Superior temporal gyrus (tissue), 1 donor: Measurements from ENCODE around the gene SYT15B.
"Not testable (repeated sequence)": the region's sequence is repeated elsewhere in the genome, so short reads cannot be mapped to it uniquely, and the experiment has no call there.

Experiments used
- DNase-seq: peaks from one replicate; pipeline ENCODE4 v3.0.0-alpha.2; 2016; ENCODE audit errors: extremely low spot score

Gene SYT15B

GRCh38 chr10:47725740-47726139 is 37.7 kb downstream of the SYT15B start:
- DNase-seq: not testable (repeated sequence)

DNA sequence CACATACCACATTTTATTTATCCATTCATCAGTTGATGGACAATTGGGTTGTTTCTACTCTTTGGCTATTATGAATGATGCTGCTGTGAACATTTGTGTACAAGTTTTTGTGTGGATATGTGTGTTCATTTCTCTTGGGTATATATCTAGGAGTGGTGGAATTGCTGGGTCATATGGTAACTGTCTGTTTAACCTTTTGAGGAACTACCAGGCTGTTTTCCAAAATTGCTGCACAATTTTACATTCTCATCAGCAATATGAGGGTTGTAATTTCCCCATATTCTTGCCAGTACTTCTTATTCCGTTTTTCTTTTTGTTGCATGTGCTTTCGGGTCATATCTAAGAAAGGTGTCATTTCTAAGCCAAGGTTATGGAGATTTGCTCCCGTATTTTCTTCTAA is 38.3 kb downstream of the SYT15B start:
- not testable (repeated sequence) for DNase-seq

- not testable (repeated sequence) for DNase-seq
Observed at GRCh38 chr10:47724119-47724518, 39.3 kb downstream of the SYT15B start.

GRCh38 chr10:47723362-47723761 is 40.0 kb downstream of the SYT15B start:
- DNase-seq: not testable (repeated sequence)

DNA sequence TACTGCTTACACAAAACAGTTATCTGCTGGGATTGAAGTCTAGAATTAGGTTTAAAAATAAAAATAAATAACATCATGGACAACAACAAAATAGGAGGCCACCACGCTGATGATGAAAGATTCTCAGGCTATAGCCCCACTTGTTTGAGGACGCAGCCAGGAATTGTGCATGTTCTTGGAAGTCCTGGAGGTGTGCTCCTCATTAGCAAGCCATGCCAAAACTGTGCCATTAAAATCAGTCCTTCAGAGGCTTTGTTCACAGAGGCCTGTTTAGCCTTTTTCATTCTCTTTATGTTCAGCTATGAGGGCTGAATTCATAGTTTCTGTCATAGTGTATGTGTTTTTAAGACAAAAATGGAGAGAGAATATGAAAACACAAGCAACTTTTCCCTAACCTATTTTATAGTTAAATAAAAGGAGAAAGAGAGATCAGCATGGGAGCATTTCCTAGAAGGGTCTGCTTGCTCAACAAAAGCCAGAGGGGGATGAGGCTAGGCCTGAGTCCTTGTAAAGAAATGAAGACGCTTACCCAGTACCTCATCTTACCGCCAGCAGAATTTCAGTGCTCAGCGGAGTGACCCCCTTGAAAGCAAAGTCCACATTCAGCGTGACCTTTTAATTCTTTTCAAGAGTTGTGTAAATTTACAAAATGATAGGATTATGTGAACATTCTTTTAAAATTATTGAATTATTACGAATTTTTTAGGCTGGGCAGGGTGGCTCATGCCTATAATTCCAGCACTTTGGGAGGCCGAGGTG is 46.2 kb downstream of the SYT15B start:
- not testable (repeated sequence) for DNase-seq
